ENCODE data around the gene TCF7L2.

GRCh38 chr10:113140143-113141011 is 190.3 kb downstream of the TCF7L2 start:
- TF ChIP-seq CTCF (IDR thresholded peaks at IDR 0.05; ENCODE audit: low read length) (no peak), EZH2 (IDR thresholded peaks at IDR 0.05; ENCODE audit: borderline replicate concordance, low read length) (no peak)
